Stimulated activated CD8-positive, alpha-beta memory T cell treated with anti-CD3 and anti-CD28 coated beads, Interleukin-2, amount 100 ng/mL, for 1 hour (primary cell): Measurements from ENCODE around the gene MEIG1.
"Not testable (repeated sequence)": the region's sequence is repeated elsewhere in the genome, so short reads cannot be mapped to it uniquely, and the experiment has no call there.

Source experiments
- DNase-seq, 2 donors: peaks; one replicate each; pipeline ENCODE4 v3.0.0-alpha.2; 2020; ENCODE audit warnings: low read depth in 2 of 2

MEIG1 gene

GRCh38 chr10:14954934-14955333 lies 4.3 kb upstream of the MEIG1 start:
- DNase-seq, result no peak

DNA sequence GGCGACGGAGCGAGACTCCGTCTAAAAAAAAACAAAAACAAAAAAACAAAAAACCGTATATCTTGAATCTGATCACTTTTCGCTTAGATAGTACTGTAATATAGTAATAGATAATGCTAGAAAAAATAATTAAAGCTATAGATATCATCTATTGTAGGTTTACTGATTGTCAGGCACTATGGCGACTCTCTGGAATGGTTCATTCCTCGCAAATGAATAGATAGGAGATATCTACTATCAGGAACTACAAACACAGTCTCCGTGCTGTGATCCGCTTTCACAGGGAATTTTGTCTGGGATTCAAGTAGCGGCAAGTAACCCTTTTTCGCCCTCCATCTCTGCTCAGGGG lies 342 bp upstream of the MEIG1 start:
- no peak for DNase-seq

DNA sequence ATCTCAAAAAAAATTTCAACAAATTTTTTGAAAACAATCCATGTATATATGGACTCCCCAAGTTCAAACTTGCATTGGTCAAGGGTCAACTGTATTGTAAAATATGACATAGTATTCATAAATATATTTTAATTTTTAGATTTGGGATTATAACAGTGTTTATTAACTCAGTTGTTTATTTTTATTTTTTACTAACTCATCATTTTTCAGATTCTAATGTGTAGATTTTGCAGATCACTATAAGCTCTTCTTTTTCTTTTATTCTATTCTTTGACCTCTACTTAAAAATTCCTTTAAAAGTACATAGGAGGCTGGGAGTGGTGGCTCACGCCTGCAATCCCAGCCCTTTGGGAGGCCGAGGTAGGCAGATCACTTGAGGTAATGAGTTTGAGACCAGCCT lies 8.7 kb downstream of the MEIG1 start:
- no peak for DNase-seq

DNA sequence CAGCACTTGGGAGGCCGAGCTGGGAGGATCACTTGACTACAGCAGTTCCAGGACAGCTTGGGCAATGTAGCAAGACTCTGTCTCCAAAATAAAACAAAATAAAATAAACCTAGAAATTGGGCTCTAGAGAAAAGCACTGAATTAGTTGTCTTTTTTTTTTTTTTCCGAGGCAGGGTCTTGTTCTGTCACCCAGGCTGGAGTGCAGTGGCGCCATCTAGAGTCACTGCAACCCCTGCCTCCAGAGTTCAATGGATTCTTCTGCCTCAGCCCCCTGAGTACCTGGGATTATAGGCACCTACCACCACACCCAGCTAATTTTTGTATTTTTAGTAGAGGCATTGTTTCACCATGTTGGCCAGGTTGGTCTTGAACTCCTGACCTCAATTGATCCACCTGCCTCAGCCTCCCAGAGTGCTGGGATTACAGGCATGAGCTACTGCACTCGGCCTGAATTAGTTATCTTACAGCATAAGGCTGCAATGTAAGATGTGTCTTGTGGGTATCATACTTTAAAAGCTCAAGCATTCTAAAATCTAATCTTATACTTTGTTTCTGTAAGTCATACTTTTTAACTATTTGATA lies 12.8 kb downstream of the MEIG1 start:
- peak in 1 of 2 donors; percentile 17 for DNase-seq

GRCh38 chr10:14974153-14974998 lies 15.2 kb downstream of the MEIG1 start:
- DNase-seq, result not testable (repeated sequence)

DNA sequence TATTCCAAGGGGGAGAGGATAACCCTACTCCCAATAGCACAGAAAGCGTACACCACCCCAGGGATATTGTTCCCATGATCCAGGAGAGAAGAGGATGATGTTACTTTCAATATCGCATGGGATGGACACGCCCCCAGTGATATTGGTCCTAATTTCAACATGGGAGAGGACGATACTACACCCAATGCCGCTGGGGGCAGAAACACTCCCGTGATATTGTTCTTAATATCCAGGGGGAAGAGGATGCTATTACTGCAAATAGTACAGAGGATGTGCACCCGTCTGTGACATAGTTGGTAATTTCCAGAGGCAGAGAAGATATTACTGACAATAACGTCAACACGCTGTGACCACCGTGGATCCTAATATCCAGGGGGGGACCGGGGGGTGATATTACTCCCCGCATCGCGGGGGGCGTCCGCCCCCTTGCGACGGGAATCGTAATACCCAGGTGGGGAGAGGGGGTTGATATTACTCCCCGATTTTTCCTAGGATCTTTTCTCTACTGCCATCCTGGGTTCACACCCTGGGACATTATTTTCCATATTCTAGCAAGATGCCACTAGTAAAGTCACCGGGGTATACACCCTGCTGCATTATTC lies 16.6 kb downstream of the MEIG1 start:
- no peak for DNase-seq

- no peak for DNase-seq
Observed at GRCh38 chr10:14982744-14983143, 23.6 kb downstream of the MEIG1 start.

DNA sequence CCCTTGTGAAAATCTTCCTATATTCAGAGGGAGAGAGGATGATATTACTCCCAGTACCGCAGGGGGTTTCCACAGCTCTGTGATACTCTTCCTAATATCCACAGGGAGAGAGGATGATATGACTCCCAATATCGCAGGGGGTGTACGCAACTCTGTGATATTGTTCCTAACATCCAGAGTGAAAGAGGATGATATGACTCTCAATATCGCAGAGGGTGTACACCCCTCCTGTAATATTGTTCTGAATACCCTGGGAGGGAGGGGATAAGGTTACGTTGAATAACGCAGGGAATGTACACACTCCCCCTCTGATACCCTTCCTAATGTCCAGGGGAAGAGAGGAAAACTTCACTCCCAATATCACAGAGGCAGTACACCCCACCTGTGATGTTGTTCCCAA lies 30.4 kb downstream of the MEIG1 start:
- not testable (repeated sequence) for DNase-seq

DNA sequence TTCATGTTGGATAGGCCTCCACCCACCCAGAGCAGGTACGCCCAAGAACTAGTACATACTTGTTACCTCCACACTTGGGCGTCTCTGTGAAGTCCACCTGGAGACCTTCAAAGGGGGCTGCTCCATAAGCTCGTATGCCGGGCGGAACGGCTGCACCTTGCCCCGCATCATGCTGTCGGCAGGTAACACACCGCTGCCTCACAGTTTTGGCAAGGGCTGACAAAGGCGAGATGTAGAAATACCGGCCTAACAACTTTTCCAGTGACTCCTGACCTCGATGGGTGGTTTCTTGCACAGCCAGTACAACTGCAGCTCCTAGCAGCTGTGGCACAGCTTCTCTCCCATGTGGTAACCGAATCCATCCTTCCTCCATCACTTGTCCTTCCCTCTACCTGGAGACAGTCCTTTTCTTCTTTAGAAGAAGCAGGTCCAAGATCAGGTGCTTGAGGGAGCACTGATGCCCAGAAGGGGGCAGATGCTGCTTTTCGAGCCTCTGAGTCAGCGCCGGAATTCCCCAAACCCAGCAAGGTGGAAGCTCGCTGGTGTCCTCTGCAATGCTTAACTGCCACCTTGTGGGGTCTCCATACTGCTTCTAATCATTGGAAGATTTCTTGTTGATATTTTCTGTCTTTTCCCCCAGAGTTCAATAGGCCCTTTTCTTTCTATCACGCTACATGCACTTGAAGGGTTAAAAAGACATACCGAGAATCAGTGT lies 32.0 kb downstream of the MEIG1 start:
- not testable (repeated sequence) for DNase-seq

DNA sequence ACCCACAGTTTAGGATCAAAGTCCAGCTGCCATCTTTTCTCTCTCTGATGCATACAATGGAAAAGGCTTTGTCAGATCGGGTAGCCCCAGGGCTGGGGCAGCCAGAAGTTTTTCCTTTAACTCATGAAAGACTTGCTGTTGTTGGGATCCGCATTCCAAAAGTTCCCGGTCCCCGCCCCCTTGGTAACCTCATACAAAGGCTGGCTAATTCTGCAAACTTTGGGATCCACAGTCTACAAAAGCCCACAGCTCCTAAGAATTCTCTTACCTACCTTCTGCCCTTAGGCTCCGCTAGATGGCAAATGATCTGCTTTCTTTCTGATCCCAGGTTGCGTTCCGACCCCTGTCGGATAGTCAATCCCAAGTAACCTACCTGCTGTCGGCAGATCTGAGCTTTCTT lies 33.1 kb downstream of the MEIG1 start:
- DNase-seq, result not testable (repeated sequence)

GRCh38 chr10:14993500-14994455 lies 34.6 kb downstream of the MEIG1 start:
- not testable (repeated sequence) for DNase-seq

DNA sequence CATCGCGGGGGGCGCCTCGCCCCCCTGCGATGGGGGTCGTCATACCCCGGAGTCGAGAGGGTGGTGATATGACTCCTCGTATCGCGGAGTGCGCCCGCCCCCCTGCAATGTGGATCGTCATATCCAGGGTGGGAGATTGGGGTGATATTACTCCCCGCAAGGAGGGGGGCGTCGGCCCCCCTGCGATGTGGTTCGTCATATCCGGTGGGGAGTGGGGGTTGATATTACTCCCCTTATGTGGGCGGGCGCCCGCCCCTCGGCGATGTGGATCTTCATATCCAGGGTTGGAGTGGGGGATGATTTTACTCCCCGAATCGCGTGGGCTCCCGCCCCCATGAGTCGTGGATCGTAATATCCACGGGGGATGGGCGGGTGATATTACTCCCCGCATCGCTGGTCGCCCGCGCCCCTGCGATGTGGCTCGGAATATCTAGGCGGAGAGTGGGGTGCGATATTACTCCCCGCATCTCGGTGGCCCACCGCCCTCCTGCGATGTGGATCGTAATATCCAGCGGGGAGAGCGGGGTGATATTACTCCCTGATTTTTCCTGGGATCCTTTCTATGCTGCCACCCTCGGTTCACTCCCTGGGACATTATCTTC lies 36.9 kb downstream of the MEIG1 start:
- DNase-seq, result no peak

DNA sequence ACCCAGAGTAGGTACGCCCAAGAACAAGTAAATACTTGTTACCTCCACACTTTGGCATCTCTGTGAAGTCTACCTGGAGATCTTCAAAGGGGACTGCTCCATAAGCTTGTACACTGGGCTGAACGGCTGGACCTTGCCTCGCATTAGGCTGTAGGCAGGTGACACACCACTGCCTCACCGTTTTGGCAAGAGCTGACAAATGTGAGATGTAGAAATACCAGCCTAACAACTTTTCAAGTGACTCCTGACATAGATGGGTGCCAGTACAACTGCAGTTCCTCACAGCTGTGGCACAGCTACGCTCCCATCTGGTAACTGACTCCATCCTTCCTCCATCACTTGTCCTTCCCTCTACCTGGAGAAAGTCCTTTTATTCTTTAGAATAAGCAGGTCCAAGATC lies 54.3 kb downstream of the MEIG1 start:
- DNase-seq, result not testable (repeated sequence)

GRCh38 chr10:15015451-15015850 lies 56.3 kb downstream of the MEIG1 start:
- DNase-seq, result no peak

DNA sequence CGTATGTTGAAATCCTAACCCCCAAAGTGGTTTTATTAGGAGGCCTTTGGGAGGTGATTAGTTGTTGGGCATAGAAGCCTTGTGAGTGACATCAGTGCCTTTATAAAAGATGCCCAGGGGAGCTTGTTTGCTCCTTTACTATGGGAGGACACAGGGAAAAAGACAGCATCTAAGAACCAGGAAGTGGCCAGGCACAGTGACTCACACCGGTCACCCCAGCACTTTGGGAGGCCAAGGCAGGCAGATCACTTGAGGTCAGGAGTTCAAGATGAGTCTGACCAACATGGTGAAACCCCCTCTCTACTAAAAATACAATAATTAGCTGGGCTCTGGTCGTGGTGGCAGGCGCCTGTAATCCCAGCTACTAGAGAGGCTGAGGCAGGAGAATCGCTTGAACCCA lies 61.8 kb downstream of the MEIG1 start:
- not testable (repeated sequence) for DNase-seq
